Islet precursor cell (in vitro differentiated cells): Measurements from ENCODE around the gene MGAT5B.
"Not testable (repeated sequence)": the region's sequence is repeated elsewhere in the genome, so short reads cannot be mapped to it uniquely, and the experiment has no call there.

ENCODE experiments used
- DNase-seq: peaks from one replicate; pipeline ENCODE4 v3.0.0-alpha.2; 2018

Gene MGAT5B

GRCh38 chr17:76956846-76957540 is 88.8 kb downstream of the MGAT5B start:
- no peak for DNase-seq

- no peak for DNase-seq
These were observed 89.7 kb downstream of the MGAT5B start for GRCh38 chr17:76957678-76958464.

GRCh38 chr17:76958974-76959373 is 90.8 kb downstream of the MGAT5B start:
- DNase-seq, result no peak

- DNase-seq, result no peak
These were observed 93.7 kb downstream of the MGAT5B start for GRCh38 chr17:76961869-76962268.

- no peak for DNase-seq
These were observed 94.7 kb downstream of the MGAT5B start for GRCh38 chr17:76962858-76963257.

GRCh38 chr17:76966016-76966415 is 97.8 kb downstream of the MGAT5B start:
- no peak for DNase-seq

- DNase-seq, result peak; percentile 60
These were observed 98.4 kb downstream of the MGAT5B start for GRCh38 chr17:76966486-76967181.

GRCh38 chr17:76967762-76968161 is 99.6 kb downstream of the MGAT5B start:
- no peak for DNase-seq

- DNase-seq, result peak; percentile 94
These were observed 100.7 kb downstream of the MGAT5B start for GRCh38 chr17:76968707-76969597.

GRCh38 chr17:76969598-76970172 is 101.5 kb downstream of the MGAT5B start:
- peak; percentile 94 for DNase-seq

- peak; percentile 59 for DNase-seq
These were observed 102.0 kb downstream of the MGAT5B start for GRCh38 chr17:76970228-76970627.

- DNase-seq, result peak; percentile 73
These were observed 103.9 kb downstream of the MGAT5B start for GRCh38 chr17:76972046-76972641.

- peak; percentile 50 for DNase-seq
These were observed 104.8 kb downstream of the MGAT5B start for GRCh38 chr17:76973040-76973439.

- peak; percentile 50 for DNase-seq
These were observed 106.5 kb downstream of the MGAT5B start for GRCh38 chr17:76974721-76975120.

- DNase-seq, result not testable (repeated sequence)
These were observed 109.8 kb downstream of the MGAT5B start for GRCh38 chr17:76978050-76978449.

GRCh38 chr17:76981545-76982295 is 113.5 kb downstream of the MGAT5B start:
- no peak for DNase-seq

GRCh38 chr17:76982408-76983074 is 114.3 kb downstream of the MGAT5B start:
- DNase-seq, result no peak

- no peak for DNase-seq
These were observed 115.0 kb downstream of the MGAT5B start for GRCh38 chr17:76983075-76983775.

GRCh38 chr17:76986365-76986764 is 118.2 kb downstream of the MGAT5B start:
- DNase-seq, result no peak
